Nephron progenitor cell (in vitro differentiated cells): ENCODE data around the gene NIM1K.
A peak's percentile ranks its signal among the peaks of the same experiment; 100 is the strongest.
"Not testable (repeated sequence)": the region's sequence is repeated elsewhere in the genome, so short reads cannot be mapped to it uniquely, and the experiment has no call there.

Source experiments
- DNase-seq: peaks from one replicate; pipeline ENCODE4 v3.0.0; 2021
- H3K27ac Mint-ChIP-seq: 2 replicates; pipeline ENCODE4 v1.8.0; 2021; ENCODE audit warnings: mild to moderate bottlenecking, moderate library complexity, mixed read lengths
- H3K27me3 Mint-ChIP-seq: 2 replicates; pipeline ENCODE4 v1.8.0; 2021; ENCODE audit warnings: mild to moderate bottlenecking, low read depth, mixed read lengths; ENCODE audit not compliant: poor library complexity
- H3K36me3 Mint-ChIP-seq: 2 replicates; pipeline ENCODE4 v1.8.0; 2021; ENCODE audit warnings: low read depth, mixed read lengths
- H3K4me1 Mint-ChIP-seq: 2 replicates; pipeline ENCODE4 v1.8.0; 2021; ENCODE audit warnings: mixed read lengths
- H3K4me3 Mint-ChIP-seq: 2 replicates; pipeline ENCODE4 v1.8.0; 2021; ENCODE audit warnings: mild to moderate bottlenecking, moderate library complexity, mixed read lengths
- H3K9me3 Mint-ChIP-seq: 2 replicates; pipeline ENCODE4 v1.8.0; 2021; ENCODE audit warnings: mild to moderate bottlenecking, moderate library complexity, mixed read lengths
- CTCF ChIP-seq: fragments of 200-600 bp; sonication (generic); IDR thresholded peaks from 2 replicates; pipeline ENCODE4 v1.5.0; 2021; ENCODE audit warnings: antibody characterized with exemption

The NIM1K gene

GRCh38 chr5:43313854-43314457 is 121.9 kb downstream of the NIM1K start:
- Mint-ChIP-seq H3K9me3 (peaks cover 38% of the 10 kb centered on the region), H3K27ac (peak overlapping the region; percentile 99), H3K4me1 (peaks cover 57% of the 10 kb centered on the region), H3K4me3 (peak overlapping the region; percentile 99), H3K27me3 (peaks cover 3% of the 10 kb centered on the region), H3K36me3 (peaks cover 26% of the 10 kb centered on the region)
- no peak for DNase-seq
- no peak for TF ChIP-seq CTCF

- no peak for DNase-seq
- peak overlapping the region; percentile 99 for H3K27ac Mint-ChIP-seq
- TF ChIP-seq CTCF: no peak
- H3K9me3 Mint-ChIP-seq: peaks cover 41% of the 10 kb centered on the region
- H3K27me3 Mint-ChIP-seq: peaks cover 3% of the 10 kb centered on the region
- H3K4me1 Mint-ChIP-seq: peaks cover 49% of the 10 kb centered on the region
- peaks cover 19% of the 10 kb centered on the region for H3K36me3 Mint-ChIP-seq
- H3K4me3 Mint-ChIP-seq: no peak overlapping the region
Observed at GRCh38 chr5:43314724-43315123, 122.7 kb downstream of the NIM1K start.

- TF ChIP-seq CTCF: no peak
- peak overlapping the region; percentile 4 for H3K27ac Mint-ChIP-seq
- no peak overlapping the region for H3K4me3 Mint-ChIP-seq
- H3K36me3 Mint-ChIP-seq: peaks cover 19% of the 10 kb centered on the region
- H3K27me3 Mint-ChIP-seq: peaks cover 3% of the 10 kb centered on the region
- peaks cover 44% of the 10 kb centered on the region for H3K4me1 Mint-ChIP-seq
- no peak for DNase-seq
- peaks cover 41% of the 10 kb centered on the region for H3K9me3 Mint-ChIP-seq
Observed at GRCh38 chr5:43315263-43315662, 123.2 kb downstream of the NIM1K start.

DNA sequence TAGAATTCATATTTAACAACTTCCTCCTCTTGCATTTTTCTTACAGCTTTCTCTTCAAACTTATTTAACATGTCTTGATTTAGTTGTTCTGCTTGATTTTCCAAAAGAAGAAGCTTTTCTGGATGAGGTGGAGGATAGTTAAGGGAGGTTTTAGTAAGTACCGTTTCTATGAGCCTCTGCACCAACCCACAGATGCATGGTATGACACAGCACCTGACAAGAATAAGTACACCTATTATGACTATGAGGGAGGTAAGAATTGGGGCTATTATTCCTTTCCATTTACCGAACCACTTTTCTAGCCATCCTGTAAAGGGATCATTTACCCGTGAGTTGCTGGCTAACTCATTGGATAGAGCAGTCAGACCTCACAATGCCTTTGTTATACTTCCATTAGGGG is 123.7 kb downstream of the NIM1K start:
- no peak for TF ChIP-seq CTCF
- Mint-ChIP-seq H3K4me3 (no peak overlapping the region), H3K27ac (no peak overlapping the region), H3K4me1 (peaks cover 39% of the 10 kb centered on the region), H3K27me3 (peaks cover 5% of the 10 kb centered on the region), H3K9me3 (peaks cover 41% of the 10 kb centered on the region), H3K36me3 (peaks cover 19% of the 10 kb centered on the region)
- DNase-seq: no peak

DNA sequence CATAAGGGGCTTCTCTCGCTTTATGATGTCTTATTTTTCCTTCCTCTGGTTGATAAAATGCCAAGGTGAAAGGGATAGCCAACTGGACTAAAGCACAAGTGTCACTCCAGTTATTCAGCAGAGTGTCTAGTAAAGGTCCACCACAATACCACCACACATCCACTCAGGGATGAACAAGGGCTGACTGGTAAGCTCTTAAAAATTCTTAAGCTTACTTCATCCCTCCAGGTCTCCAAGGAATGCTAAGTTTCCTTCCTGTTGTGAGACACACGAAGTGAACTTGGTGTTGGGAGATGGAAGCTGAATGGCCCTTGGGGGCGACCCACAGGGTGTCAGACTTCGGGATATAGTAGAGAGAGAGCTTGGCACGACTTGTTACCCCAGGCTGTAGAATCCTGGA is 124.4 kb downstream of the NIM1K start:
- no peak for DNase-seq
- H3K9me3 Mint-ChIP-seq: peaks cover 41% of the 10 kb centered on the region
- peaks cover 32% of the 10 kb centered on the region for H3K4me1 Mint-ChIP-seq
- H3K36me3 Mint-ChIP-seq: peaks cover 19% of the 10 kb centered on the region
- TF ChIP-seq CTCF: no peak
- no peak overlapping the region for H3K27ac Mint-ChIP-seq
- peaks cover 6% of the 10 kb centered on the region for H3K27me3 Mint-ChIP-seq
- H3K4me3 Mint-ChIP-seq: no peak overlapping the region

DNA sequence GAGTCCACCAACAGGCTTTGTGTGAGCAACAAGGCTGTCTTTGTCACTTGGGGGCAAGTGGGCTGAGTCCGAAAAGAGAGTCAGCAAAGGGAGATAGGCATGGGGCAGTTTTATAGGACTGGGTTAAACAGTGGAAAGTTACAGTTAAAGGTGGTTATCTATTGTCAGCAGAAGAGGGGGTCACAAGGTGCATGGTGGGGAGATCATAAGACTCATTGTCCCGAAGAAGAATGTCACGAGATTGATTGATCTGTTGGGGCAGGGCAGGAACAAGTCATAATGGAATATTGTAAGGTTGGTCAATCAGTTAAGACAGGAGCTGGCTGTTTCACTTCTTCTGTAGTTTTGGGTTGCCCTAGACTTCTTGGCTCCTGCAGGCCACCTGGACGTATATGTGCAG is 128.8 kb downstream of the NIM1K start:
- H3K36me3 Mint-ChIP-seq: peaks cover 5% of the 10 kb centered on the region
- H3K4me1 Mint-ChIP-seq: no peaks in the 10 kb centered on the region
- H3K9me3 Mint-ChIP-seq: peaks cover 45% of the 10 kb centered on the region
- TF ChIP-seq CTCF: no peak
- H3K4me3 Mint-ChIP-seq: no peak overlapping the region
- no peak overlapping the region for H3K27ac Mint-ChIP-seq
- DNase-seq: no peak
- peaks cover 8% of the 10 kb centered on the region for H3K27me3 Mint-ChIP-seq

- not testable (repeated sequence) for H3K4me1 Mint-ChIP-seq, DNase-seq, H3K27ac Mint-ChIP-seq, H3K4me3 Mint-ChIP-seq, H3K27me3 Mint-ChIP-seq, H3K36me3 Mint-ChIP-seq
- peaks cover 43% of the 10 kb centered on the region for H3K9me3 Mint-ChIP-seq
Observed at GRCh38 chr5:43323488-43323887, 131.5 kb downstream of the NIM1K start.

GRCh38 chr5:43325624-43326023 is 133.6 kb downstream of the NIM1K start:
- H3K27ac Mint-ChIP-seq, H3K27me3 Mint-ChIP-seq, H3K36me3 Mint-ChIP-seq, DNase-seq, H3K4me3 Mint-ChIP-seq, H3K4me1 Mint-ChIP-seq: not testable (repeated sequence)
- H3K9me3 Mint-ChIP-seq: peaks cover 40% of the 10 kb centered on the region
